ENCODE results near the gene LSG1. TPM values are rescaled to one million over a fixed set of nuclear protein-coding genes. Genes with fewer than 3 reads are reported as not detected.

Gene LSG1
- total RNA-seq, 1 donor = 56.6 TPM

GRCh38 chr3:194661374-194661773 lies 10.6 kb downstream of the LSG1 start:
- no peak overlapping the region for H3K4me3 ChIP-seq (ENCODE audit: low read depth, low read length)
- DNase-seq (ENCODE audit: low read depth) = peak; percentile 87
- TF ChIP-seq CTCF (IDR thresholded peaks at IDR 0.05; ENCODE audit: insufficient read depth, low read depth, low read length) = no peak

- DNase-seq (ENCODE audit: low read depth) = no peak
- no peak for TF ChIP-seq CTCF (IDR thresholded peaks at IDR 0.05; ENCODE audit: insufficient read depth, low read depth, low read length)
- H3K4me3 ChIP-seq (ENCODE audit: low read depth, low read length) = no peak overlapping the region
Measured at GRCh38 chr3:194659778-194660177, 12.2 kb downstream of the LSG1 start.

GRCh38 chr3:194658477-194659242 lies 13.3 kb downstream of the LSG1 start:
- DNase-seq (ENCODE audit: low read depth) = no peak
- no peak overlapping the region for H3K4me3 ChIP-seq (ENCODE audit: low read depth, low read length)
- TF ChIP-seq CTCF (IDR thresholded peaks at IDR 0.05; ENCODE audit: insufficient read depth, low read depth, low read length) = no peak

- no peak for DNase-seq (ENCODE audit: low read depth)
- no peak overlapping the region for H3K4me3 ChIP-seq (ENCODE audit: low read depth, low read length)
- TF ChIP-seq CTCF (IDR thresholded peaks at IDR 0.05; ENCODE audit: insufficient read depth, low read depth, low read length) = no peak
Measured at GRCh38 chr3:194657439-194657838, 14.6 kb downstream of the LSG1 start.

- TF ChIP-seq CTCF (IDR thresholded peaks at IDR 0.05; ENCODE audit: insufficient read depth, low read depth, low read length) = no peak
- no peak overlapping the region for H3K4me3 ChIP-seq (ENCODE audit: low read depth, low read length)
- DNase-seq (ENCODE audit: low read depth) = no peak
Measured at GRCh38 chr3:194654443-194654842, 17.5 kb downstream of the LSG1 start.

GRCh38 chr3:194647747-194648146 lies 24.2 kb downstream of the LSG1 start:
- DNase-seq (ENCODE audit: low read depth) = no peak
- TF ChIP-seq CTCF (IDR thresholded peaks at IDR 0.05; ENCODE audit: insufficient read depth, low read depth, low read length) = no peak
- H3K4me3 ChIP-seq (ENCODE audit: low read depth, low read length) = no peak overlapping the region

GRCh38 chr3:194642769-194643168 lies 29.2 kb downstream of the LSG1 start:
- TF ChIP-seq CTCF (IDR thresholded peaks at IDR 0.05; ENCODE audit: insufficient read depth, low read depth, low read length) = no peak
- H3K4me3 ChIP-seq (ENCODE audit: low read depth, low read length) = no peak overlapping the region
- DNase-seq (ENCODE audit: low read depth) = no peak

All from fibroblast of villous mesenchyme (primary cell).